Measurements from ENCODE around the gene ARHGAP30. TPM values are rescaled to one million over a fixed set of nuclear protein-coding genes. Genes with fewer than 3 reads are reported as not detected.

The ARHGAP30 gene
- total RNA-seq, 4 donors from 2014 or later: 6.1 to 14.1 (median 10.2) TPM

GRCh38 chr1:161048949-161049722 lies 20.6 kb downstream of the ARHGAP30 start:
- Histone ChIP-seq H3K9me3 (no peaks in the 10 kb centered on the region), H3K36me3 (peaks cover 0 to 37% (median 3%) of the 10 kb centered on the region in 3 donors), H3K4me3 (no peak overlapping the region), H3K4me1 (peaks cover 0 to 12% (median 6%) of the 10 kb centered on the region in 4 donors), H3K27me3 (no peaks in the 10 kb centered on the region), H3K27ac (no peak overlapping the region)
- 83 to 98% methylated on average over 3 to 5 of the region's 5 CpGs for WGBS, 2 donors
- DNase-seq (ENCODE audit: low spot score in 2 of 2): no peak
- TF ChIP-seq EP300 (IDR thresholded peaks at IDR 0.05): no peak
- TF ChIP-seq, protein P1, sequence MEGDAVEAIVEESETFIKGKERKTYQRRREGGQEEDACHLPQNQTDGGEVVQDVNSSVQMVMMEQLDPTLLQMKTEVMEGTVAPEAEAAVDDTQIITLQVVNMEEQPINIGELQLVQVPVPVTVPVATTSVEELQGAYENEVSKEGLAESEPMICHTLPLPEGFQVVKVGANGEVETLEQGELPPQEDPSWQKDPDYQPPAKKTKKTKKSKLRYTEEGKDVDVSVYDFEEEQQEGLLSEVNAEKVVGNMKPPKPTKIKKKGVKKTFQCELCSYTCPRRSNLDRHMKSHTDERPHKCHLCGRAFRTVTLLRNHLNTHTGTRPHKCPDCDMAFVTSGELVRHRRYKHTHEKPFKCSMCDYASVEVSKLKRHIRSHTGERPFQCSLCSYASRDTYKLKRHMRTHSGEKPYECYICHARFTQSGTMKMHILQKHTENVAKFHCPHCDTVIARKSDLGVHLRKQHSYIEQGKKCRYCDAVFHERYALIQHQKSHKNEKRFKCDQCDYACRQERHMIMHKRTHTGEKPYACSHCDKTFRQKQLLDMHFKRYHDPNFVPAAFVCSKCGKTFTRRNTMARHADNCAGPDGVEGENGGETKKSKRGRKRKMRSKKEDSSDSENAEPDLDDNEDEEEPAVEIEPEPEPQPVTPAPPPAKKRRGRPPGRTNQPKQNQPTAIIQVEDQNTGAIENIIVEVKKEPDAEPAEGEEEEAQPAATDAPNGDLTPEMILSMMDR (IDR thresholded peaks at IDR 0.05): no peak
- TF ChIP-seq POLR2A (IDR thresholded peaks at IDR 0.05): no peak

- 93 to 98% methylated on average over 13 to 14 of the region's 18 CpGs for WGBS, 2 donors
- H3K36me3 ChIP-seq: peaks cover 0 to 42% (median 0%) of the 10 kb centered on the region in 3 donors
- DNase-seq (ENCODE audit: low spot score in 2 of 2): no peak
Measured at GRCh38 chr1:161047436-161048420, 22.0 kb downstream of the ARHGAP30 start.

GRCh38 chr1:161046605-161047228 lies 23.0 kb downstream of the ARHGAP30 start:
- H3K4me3 ChIP-seq: peak overlapping the region in 3 of 4 donors; percentile 73 to 94 (median 88)

More at GRCh38 chr1:161047436-161048420, 22.0 kb downstream of the ARHGAP30 start:
- Histone ChIP-seq H3K4me3 (no peak overlapping the region), H3K4me1 (peaks cover 0 to 22% (median 12%) of the 10 kb centered on the region in 4 donors), H3K9me3 (no peaks in the 10 kb centered on the region), H3K27me3 (no peaks in the 10 kb centered on the region), H3K27ac (peak overlapping the region in 1 of 4 donors; percentile 25)
- TF ChIP-seq POLR2A (IDR thresholded peaks at IDR 0.05) (no peak), EP300 (IDR thresholded peaks at IDR 0.05) (no peak)
- TF ChIP-seq, protein P1 (IDR thresholded peaks at IDR 0.05): no peak

GRCh38 chr1:161045736-161046604 lies 23.7 kb downstream of the ARHGAP30 start, which contains the start of gene USF1:
TSS of gene USF1 (minus strand) at chr1:161045977. CDS start at chr1:161043275, 2,702 bp downstream.
- no peaks in the 10 kb centered on the region for H3K27me3 ChIP-seq
- TF ChIP-seq POLR2A (IDR thresholded peaks at IDR 0.05) (peak; percentile 59 to 70), EP300 (IDR thresholded peaks at IDR 0.05) (peak; percentile 29 to 95)
- TF ChIP-seq, protein P1 (IDR thresholded peaks at IDR 0.05): peak in 1 of 5 experiments; percentile 22
- DNase-seq (ENCODE audit: low spot score in 2 of 2): peak; percentile 91 to 95
- H3K36me3 ChIP-seq: peaks cover 3 to 52% (median 7%) of the 10 kb centered on the region in 3 donors
- peaks cover 0 to 25% (median 12%) of the 10 kb centered on the region in 4 donors for H3K4me1 ChIP-seq
- no peaks in the 10 kb centered on the region for H3K9me3 ChIP-seq
- H3K4me3 ChIP-seq: peak within 1 kb of the TSS; percentile 67 to 94 (median 80)
- peak within 1 kb of the TSS; percentile 65 to 95 (median 92) for H3K27ac ChIP-seq
- 0 to 1% methylated on average over 28 to 29 of the region's 29 CpGs for WGBS, 2 donors

More at GRCh38 chr1:161046605-161047228, 23.0 kb downstream of the ARHGAP30 start:
- Histone ChIP-seq H3K36me3 (peaks cover 3 to 48% (median 7%) of the 10 kb centered on the region in 3 donors), H3K9me3 (no peaks in the 10 kb centered on the region), H3K27ac (peak overlapping the region; percentile 65 to 95 (median 92)), H3K4me1 (peaks cover 0 to 25% (median 12%) of the 10 kb centered on the region in 4 donors), H3K27me3 (no peaks in the 10 kb centered on the region)
- 81 to 85% methylated on average over 2 of the region's 2 CpGs for WGBS, 2 donors
- TF ChIP-seq, protein P1 (IDR thresholded peaks at IDR 0.05): no peak
- TF ChIP-seq POLR2A (IDR thresholded peaks at IDR 0.05) (no peak), EP300 (IDR thresholded peaks at IDR 0.05) (no peak)
- no peak for DNase-seq (ENCODE audit: low spot score in 2 of 2)

Measured in tibial nerve (tissue), 4 donors.